Measurements from ENCODE around the gene MICAL3. TPM values are rescaled to one million over a fixed set of nuclear protein-coding genes. Genes with fewer than 3 reads are reported as not detected.

Gene MICAL3
- total RNA-seq, 4 donors from 2014 or later: 84.2 to 290 (median 151) TPM

DNA sequence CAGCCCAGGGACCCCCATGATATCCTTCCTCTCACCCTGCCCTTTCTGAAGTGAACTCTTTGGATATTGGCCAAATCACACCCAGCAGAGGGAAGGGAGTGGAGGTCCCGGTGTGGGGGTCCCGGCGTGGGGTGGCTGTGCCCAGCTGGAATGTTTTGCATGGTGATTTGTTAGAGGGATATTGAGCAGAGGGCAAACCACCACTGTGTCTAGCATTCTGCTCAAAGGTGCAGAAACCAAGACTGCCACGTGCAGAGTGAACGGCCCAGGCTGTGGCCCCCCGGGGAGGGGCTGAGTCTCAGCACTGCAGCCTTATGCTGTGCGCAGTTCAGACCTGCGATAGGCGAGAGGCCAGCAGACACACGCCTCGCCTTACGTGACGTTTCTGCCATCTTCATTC is 242.2 kb downstream of the MICAL3 start:
- TF ChIP-seq POLR2AphosphoS5 (IDR thresholded peaks at IDR 0.05) (no peak), EP300 (IDR thresholded peaks at IDR 0.05; ENCODE audit: low read depth) (no peak)
- TF ChIP-seq, protein P1, sequence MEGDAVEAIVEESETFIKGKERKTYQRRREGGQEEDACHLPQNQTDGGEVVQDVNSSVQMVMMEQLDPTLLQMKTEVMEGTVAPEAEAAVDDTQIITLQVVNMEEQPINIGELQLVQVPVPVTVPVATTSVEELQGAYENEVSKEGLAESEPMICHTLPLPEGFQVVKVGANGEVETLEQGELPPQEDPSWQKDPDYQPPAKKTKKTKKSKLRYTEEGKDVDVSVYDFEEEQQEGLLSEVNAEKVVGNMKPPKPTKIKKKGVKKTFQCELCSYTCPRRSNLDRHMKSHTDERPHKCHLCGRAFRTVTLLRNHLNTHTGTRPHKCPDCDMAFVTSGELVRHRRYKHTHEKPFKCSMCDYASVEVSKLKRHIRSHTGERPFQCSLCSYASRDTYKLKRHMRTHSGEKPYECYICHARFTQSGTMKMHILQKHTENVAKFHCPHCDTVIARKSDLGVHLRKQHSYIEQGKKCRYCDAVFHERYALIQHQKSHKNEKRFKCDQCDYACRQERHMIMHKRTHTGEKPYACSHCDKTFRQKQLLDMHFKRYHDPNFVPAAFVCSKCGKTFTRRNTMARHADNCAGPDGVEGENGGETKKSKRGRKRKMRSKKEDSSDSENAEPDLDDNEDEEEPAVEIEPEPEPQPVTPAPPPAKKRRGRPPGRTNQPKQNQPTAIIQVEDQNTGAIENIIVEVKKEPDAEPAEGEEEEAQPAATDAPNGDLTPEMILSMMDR (IDR thresholded peaks at IDR 0.05): no peak
- Histone ChIP-seq H3K9me3 (no peaks in the 10 kb centered on the region), H3K4me3 (no peak overlapping the region), H3K27me3 (no peaks in the 10 kb centered on the region), H3K36me3 (no peaks in the 10 kb centered on the region), H3K4me1 (peaks cover 7 to 40% (median 23%) of the 10 kb centered on the region in 4 donors), H3K27ac (peak overlapping the region in 1 of 4 donors; percentile 30)
- intact Hi-C loops (cut with DNase I; ENCODE audit: low total_unique reads): loop anchor here (10.0 kb wide), 1 partner anchor 227 kb away; no protein-coding TSS in a partner anchor
- 85% methylated on average over 13 of the region's 13 CpGs; no CpG with 5 or more reads in 1 of the 2 donors for WGBS, 2 donors (ENCODE audit: low coverage in 1 of 2)
- in situ Hi-C loops (cut with MboI; ENCODE audit: low pct_ligation_motif_present in 1 of 4, low pct_unique_long_range_greater_than_20kb in 1 of 4, low sequenced_read_pairs in 3 of 4): no loop called here
- no peak for DNase-seq

DNA sequence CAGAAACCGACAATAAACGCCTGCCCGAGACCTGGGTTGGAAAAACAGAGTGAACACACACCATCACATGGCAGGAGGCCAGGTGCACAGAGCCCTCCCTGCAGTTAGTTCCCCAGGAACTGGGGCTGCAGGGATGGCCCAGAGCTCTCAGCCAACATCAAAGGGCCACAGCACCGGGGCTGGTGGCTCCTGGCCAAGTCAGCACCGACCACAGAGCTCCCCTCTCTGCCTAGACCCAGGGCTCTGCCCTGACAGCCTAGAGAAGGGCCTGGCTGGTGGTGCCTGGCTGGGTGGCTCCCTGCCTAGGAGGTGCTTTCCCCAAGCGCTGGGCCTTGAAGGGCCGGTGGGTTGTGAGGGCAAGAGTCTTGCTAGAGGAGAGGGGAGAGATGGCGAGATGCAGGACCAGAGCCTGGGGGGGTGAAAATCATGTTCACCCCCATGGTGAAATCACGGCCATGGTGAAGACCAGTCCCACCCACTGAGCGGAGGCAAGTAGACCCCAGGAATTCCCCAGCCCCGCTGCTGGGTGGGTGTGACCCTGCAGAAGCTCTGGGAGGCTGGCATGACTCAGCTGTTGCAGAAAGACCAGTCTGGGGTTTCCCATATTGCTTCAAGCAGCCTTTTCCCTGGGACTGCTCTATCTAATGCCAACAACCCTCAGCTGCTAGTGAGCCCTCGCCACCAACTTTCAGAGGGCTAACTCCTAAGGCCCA is 242.9 kb downstream of the MICAL3 start:
- no peaks in the 10 kb centered on the region for H3K36me3 ChIP-seq
- 41 to 46% methylated on average over 4 to 12 of the region's 12 CpGs for WGBS, 2 donors (ENCODE audit: low coverage in 1 of 2)
- TF ChIP-seq POLR2AphosphoS5 (IDR thresholded peaks at IDR 0.05): no peak
- TF ChIP-seq EP300 (IDR thresholded peaks at IDR 0.05; ENCODE audit: low read depth): no peak
- TF ChIP-seq POLR2A (IDR thresholded peaks at IDR 0.05): no peak
- TF ChIP-seq, protein P1 (IDR thresholded peaks at IDR 0.05): no peak
- H3K27ac ChIP-seq: no peak overlapping the region
- DNase-seq: no peak
- in situ Hi-C loops (cut with MboI; ENCODE audit: low pct_ligation_motif_present in 1 of 4, low pct_unique_long_range_greater_than_20kb in 1 of 4, low sequenced_read_pairs in 3 of 4): no loop called here
- H3K27me3 ChIP-seq: no peaks in the 10 kb centered on the region
- intact Hi-C loops (cut with DNase I; ENCODE audit: low total_unique reads): loop anchor here (10.0 kb wide), 1 partner anchor 227 kb away; no protein-coding TSS in a partner anchor
- no peaks in the 10 kb centered on the region for H3K9me3 ChIP-seq
- no peak overlapping the region for H3K4me3 ChIP-seq
- H3K4me1 ChIP-seq: peaks cover 7 to 34% (median 16%) of the 10 kb centered on the region in 4 donors

DNA sequence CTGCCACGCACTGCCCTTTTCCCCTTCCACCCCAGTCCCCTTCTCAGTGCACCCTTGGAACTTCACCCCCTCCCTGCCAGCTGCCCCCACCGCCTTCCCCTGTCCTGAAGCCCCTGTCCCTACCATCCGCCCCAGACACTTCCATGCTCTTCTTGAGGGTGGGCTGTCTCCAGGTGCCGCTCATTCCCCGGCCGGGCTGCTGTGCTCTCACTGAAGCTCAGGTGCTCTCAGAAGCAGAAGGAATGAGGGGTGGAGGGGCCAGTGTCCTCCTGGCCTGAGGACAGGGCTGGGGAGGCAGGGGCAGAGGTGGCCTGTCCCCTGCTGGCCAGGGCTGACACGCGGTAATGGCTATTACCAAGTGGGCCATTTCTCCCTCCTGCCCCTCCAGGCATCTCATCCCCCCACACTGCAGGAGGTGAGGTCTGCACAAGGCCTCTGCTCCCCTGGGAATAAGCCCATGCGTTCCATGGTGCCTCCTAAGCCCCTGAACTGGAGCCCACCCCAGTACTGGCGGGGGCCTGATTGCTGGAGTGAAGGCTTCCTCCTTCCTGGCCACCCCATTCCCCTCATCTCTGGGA is 243.5 kb downstream of the MICAL3 start:
- 86% methylated on average over 9 of the region's 10 CpGs; no CpG with 5 or more reads in 1 of the 2 donors for WGBS, 2 donors (ENCODE audit: low coverage in 1 of 2)
- H3K4me3 ChIP-seq: no peak overlapping the region
- H3K36me3 ChIP-seq: no peaks in the 10 kb centered on the region
- H3K27me3 ChIP-seq: no peaks in the 10 kb centered on the region
- no peak overlapping the region for H3K27ac ChIP-seq
- peaks cover 7 to 28% (median 14%) of the 10 kb centered on the region in 4 donors for H3K4me1 ChIP-seq
- no peaks in the 10 kb centered on the region for H3K9me3 ChIP-seq
- TF ChIP-seq POLR2A (IDR thresholded peaks at IDR 0.05) (no peak), POLR2AphosphoS5 (IDR thresholded peaks at IDR 0.05) (no peak)
- TF ChIP-seq, protein P1 (IDR thresholded peaks at IDR 0.05): no peak
- intact Hi-C loops (cut with DNase I; ENCODE audit: low total_unique reads): loop anchor here (10.0 kb wide), 1 partner anchor 226 kb away; no protein-coding TSS in a partner anchor
- DNase-seq: no peak
- in situ Hi-C loops (cut with MboI; ENCODE audit: low pct_ligation_motif_present in 1 of 4, low pct_unique_long_range_greater_than_20kb in 1 of 4, low sequenced_read_pairs in 3 of 4): no loop called here

DNA sequence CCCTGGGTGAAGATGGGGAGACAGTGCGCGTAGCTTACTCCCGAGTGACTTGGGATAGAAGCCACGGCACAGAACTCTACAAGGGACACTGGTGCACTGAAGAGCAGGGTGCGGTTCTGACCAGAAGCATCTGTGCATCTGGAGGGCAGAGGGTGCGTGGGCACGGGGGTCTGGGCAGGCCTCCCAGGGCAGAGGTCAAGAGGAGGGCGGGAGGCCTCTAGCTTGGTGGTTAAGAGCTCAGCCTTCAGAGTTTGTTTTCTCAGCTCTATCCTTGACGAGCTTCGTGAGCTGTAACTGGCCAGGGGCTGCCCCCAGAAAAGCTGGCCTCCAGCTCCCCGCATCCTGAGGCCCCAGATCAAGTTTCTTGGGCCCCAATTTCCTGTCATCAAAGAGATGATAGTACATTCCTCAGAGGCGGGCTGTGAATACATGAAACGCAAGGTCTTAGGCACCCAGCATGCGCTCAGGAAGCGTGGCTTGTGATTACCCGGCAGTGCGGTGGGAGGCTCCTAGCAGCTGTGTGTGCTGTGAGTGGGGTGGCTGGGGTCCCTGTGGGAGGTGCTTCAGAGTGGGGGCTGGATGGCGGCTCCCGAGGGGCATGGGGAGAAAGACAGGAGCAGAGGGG is 244.1 kb downstream of the MICAL3 start:
- Histone ChIP-seq H3K36me3 (no peaks in the 10 kb centered on the region), H3K4me1 (peaks cover 7 to 27% (median 14%) of the 10 kb centered on the region in 4 donors), H3K27ac (no peak overlapping the region), H3K4me3 (no peak overlapping the region), H3K27me3 (no peaks in the 10 kb centered on the region), H3K9me3 (no peaks in the 10 kb centered on the region)
- intact Hi-C loops (cut with DNase I; ENCODE audit: low total_unique reads): loop anchor here (10.0 kb wide), 1 partner anchor 225 kb away; no protein-coding TSS in a partner anchor
- in situ Hi-C loops (cut with MboI; ENCODE audit: low pct_ligation_motif_present in 1 of 4, low pct_unique_long_range_greater_than_20kb in 1 of 4, low sequenced_read_pairs in 3 of 4): no loop called here
- 79% methylated on average over 18 of the region's 19 CpGs; no CpG with 5 or more reads in 1 of the 2 donors for WGBS, 2 donors (ENCODE audit: low coverage in 1 of 2)
- DNase-seq: no peak
- TF ChIP-seq POLR2A (IDR thresholded peaks at IDR 0.05) (no peak), EP300 (IDR thresholded peaks at IDR 0.05; ENCODE audit: low read depth) (no peak), POLR2AphosphoS5 (IDR thresholded peaks at IDR 0.05) (no peak)
- TF ChIP-seq, protein P1 (IDR thresholded peaks at IDR 0.05): no peak
